ENCODE results near the gene AQP3. TPM values are rescaled to one million over a fixed set of nuclear protein-coding genes. Genes with fewer than 3 reads are reported as not detected.

AQP3 gene
- total and polyA plus RNA-seq, 2 of the 8 experiments (the other 6 are each of a cell fraction or from before 2014, with no cell fraction given) = 2.6 to 7.6 TPM

DNA sequence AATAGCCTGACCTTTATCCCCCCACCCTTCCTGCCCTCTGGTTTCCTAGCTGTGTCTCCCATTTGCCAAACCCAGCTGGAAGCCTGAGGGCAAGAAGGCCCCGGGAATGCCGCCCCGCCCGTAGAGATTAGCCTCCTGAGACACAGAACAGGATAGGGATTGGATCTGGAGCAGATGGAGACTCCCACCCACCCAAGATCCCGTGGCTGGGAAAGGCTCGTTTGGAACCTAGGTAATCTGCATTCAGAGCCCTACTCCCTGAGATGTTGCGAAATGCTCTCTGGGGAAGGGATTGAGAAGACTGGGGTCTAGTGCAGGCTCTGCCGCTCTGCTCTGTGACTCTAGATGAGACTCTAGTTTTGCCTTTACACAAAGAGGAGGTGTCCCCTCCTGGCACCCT lies 10.9 kb downstream of the AQP3 start:
- Histone ChIP-seq H3K9ac (replicated peaks in 1 of 4; ENCODE audit: extremely low read depth in 1 of 4, low read depth in 3 of 4, low read length in 3 of 4) (no peak overlapping the region), H3K18ac (ENCODE audit: extremely low read depth, low read length) (no peak overlapping the region), H2BK20ac (ENCODE audit: low read length) (no peak overlapping the region), H3K9me3 (ENCODE audit: insufficient read depth in 2 of 2, low read depth in 1 of 2, low read length in 1 of 2) (no peaks in the 10 kb centered on the region), H3K4me1 (replicated peaks in 1 of 4; ENCODE audit: control insufficient read depth in 3 of 4, insufficient read depth in 4 of 4, low read length in 3 of 4) (peaks cover 0 to 5% (median 0%) of the 10 kb centered on the region in 4 experiments; a peak in 3 of 7 replicates), H3K56ac (replicated peaks; ENCODE audit: insufficient read length, low read depth, low read length) (no peak overlapping the region), H3K23me2 (ENCODE audit: low read depth, low read length) (no peaks in the 10 kb centered on the region), H2AFZ (ENCODE audit: low read length) (no peak overlapping the region), H2BK12ac (ENCODE audit: low read depth, low read length) (no peak overlapping the region), H2BK15ac (ENCODE audit: low read length) (no peak overlapping the region), H3K36me3 (ENCODE audit: control insufficient read depth in 2 of 4, insufficient read depth in 4 of 4, low read length in 3 of 4) (no peaks in the 10 kb centered on the region), H3K14ac (ENCODE audit: insufficient read length) (no peak overlapping the region), H2BK5ac (ENCODE audit: low read depth, low read length) (no peak overlapping the region), H4K8ac (ENCODE audit: extremely low read depth, insufficient read depth, low read length) (no peak overlapping the region), H2AK5ac (ENCODE audit: low read depth, low read length) (no peak overlapping the region), H3K27me3 (replicated peaks in 1 of 4; ENCODE audit: control insufficient read depth in 3 of 4, extremely low read depth in 1 of 4, insufficient read depth in 3 of 4, low read length in 3 of 4) (no peaks in the 10 kb centered on the region; a peak in 1 of 7 replicates), H4K5ac (ENCODE audit: insufficient read length, low read depth, low read length) (no peak overlapping the region), H4K20me1 (replicated peaks in 1 of 2; ENCODE audit: control insufficient read depth in 1 of 2, insufficient read depth in 2 of 2, low read length in 2 of 2) (no peaks in the 10 kb centered on the region), H3K27ac (ENCODE audit: low read depth, low read length) (no peak overlapping the region), H3K4me2 (ENCODE audit: insufficient read depth in 1 of 2, low read depth in 2 of 2, low read length in 2 of 2) (no peak overlapping the region), H3K23ac (ENCODE audit: insufficient read length) (no peak overlapping the region), H3K4ac (replicated peaks; ENCODE audit: insufficient read length, low read depth, low read length) (no peak overlapping the region), H3K79me2 (ENCODE audit: control insufficient read depth in 1 of 2, insufficient read depth in 2 of 2, low read length in 2 of 2) (no peaks in the 10 kb centered on the region), H3K4me3 (ENCODE audit: extremely low read depth in 1 of 4, insufficient read depth in 2 of 4, low read depth in 3 of 4, low read length in 4 of 4) (no peak overlapping the region), H3K79me1 (ENCODE audit: low read depth, low read length) (no peaks in the 10 kb centered on the region), H2BK120ac (replicated peaks; ENCODE audit: low read depth, low read length) (no peak overlapping the region), H4K91ac (replicated peaks; ENCODE audit: insufficient read length, low read length) (no peak overlapping the region)
- POLR2A ChIA-PET (ENCODE audit: partially characterized antibody) = no interaction called here
- CTCF ChIA-PET (ENCODE audit: partially characterized antibody) = interaction anchor here (0.8 to 9.1 kb wide), 7 partner anchors 8 to 63 kb away, joined by 3 to 63 read pairs (median 8); partner anchors contain the start of gene AQP3
- peak; percentile 86 for TF ChIP-seq CEBPB (IDR thresholded peaks at IDR 0.05; ENCODE audit: low read depth, low read length)
- no peak for TF ChIP-seq GTF2F1 (IDR thresholded peaks at IDR 0.05; ENCODE audit: borderline replicate concordance, low read depth, low read length)
- TF ChIP-seq FOSL1 (IDR thresholded peaks at IDR 0.05; ENCODE audit: insufficient read depth, low read depth, low read length) = no peak
- no peak for TF ChIP-seq SP1 (IDR thresholded peaks at IDR 0.05; ENCODE audit: low read depth, low read length)
- no peak for TF ChIP-seq SP2 (IDR thresholded peaks at IDR 0.05; ENCODE audit: low read length)
- TF ChIP-seq EP300 (IDR thresholded peaks at IDR 0.05; ENCODE audit: borderline replicate concordance in 1 of 2, low read depth in 2 of 2, low read length in 2 of 2) = no peak
- no peak for TF ChIP-seq SRF (IDR thresholded peaks at IDR 0.05; ENCODE audit: low read depth, low read length)
- TF ChIP-seq SAP30 (IDR thresholded peaks at IDR 0.05; ENCODE audit: insufficient read depth, insufficient replicate concordance, low read length) = no peak
- FAIRE-seq = no peak
- no peak for DNase-seq (ENCODE audit: low read depth in 1 of 2, low spot score in 2 of 2)
- 65% methylated on average over 8 of the region's 8 CpGs; no CpG with 5 or more reads in 1 of the 2 experiments for WGBS, 2 experiments (ENCODE audit: extremely low coverage in 1 of 2, insufficient coverage in 1 of 2, insufficient read length in 1 of 2, insufficient replicate concordance in 2 of 2, low coverage in 1 of 2, low lambda C conversion rate in 2 of 2, missing lambda C conversion rate in 1 of 2)
